Measurements from ENCODE around the gene SART1. TPM values are rescaled to one million over a fixed set of nuclear protein-coding genes. Genes with fewer than 3 reads are reported as not detected.

SART1 gene
- total RNA-seq, 1 donor = 22.4 TPM

GRCh38 chr11:65915821-65916251 lies 45.7 kb upstream of the SART1 start:
- peak; percentile 99 for DNase-seq (ENCODE audit: insufficient read length, low spot score, missing footprints)
- Histone ChIP-seq H3K4me2 (ENCODE audit: insufficient read depth, low read length) (peak overlapping the region; percentile 82), H3K36me3 (ENCODE audit: insufficient read depth, low read length) (peaks cover 10% of the 10 kb centered on the region), H3K4me3 (ENCODE audit: insufficient read depth, low read length) (peak overlapping the region; percentile 37), H3K27me3 (ENCODE audit: insufficient read depth, low read length) (no peaks in the 10 kb centered on the region), H3K79me2 (ENCODE audit: insufficient read depth, low read length) (peaks cover 53% of the 10 kb centered on the region), H3K27ac (ENCODE audit: low read depth, low read length) (peak overlapping the region; percentile 95), H3K4me1 (ENCODE audit: insufficient read depth, low read length) (peaks cover 80% of the 10 kb centered on the region), H3K9me3 (ENCODE audit: low read depth, low read length) (no peaks in the 10 kb centered on the region), H4K20me1 (ENCODE audit: insufficient read depth, low read length) (no peaks in the 10 kb centered on the region), H2AFZ (ENCODE audit: low read length) (no peak overlapping the region)
- no peak for TF ChIP-seq CTCF (IDR thresholded peaks at IDR 0.05; ENCODE audit: extremely low read depth, low read depth, low read length)

GRCh38 chr11:65916391-65916790 lies 45.1 kb upstream of the SART1 start:
- TF ChIP-seq CTCF (IDR thresholded peaks at IDR 0.05; ENCODE audit: extremely low read depth, low read depth, low read length) = no peak
- no peaks in the 10 kb centered on the region for H4K20me1 ChIP-seq (ENCODE audit: insufficient read depth, low read length)
- peak; percentile 50 for DNase-seq (ENCODE audit: insufficient read length, low spot score, missing footprints)
- H3K4me2 ChIP-seq (ENCODE audit: insufficient read depth, low read length) = peak overlapping the region; percentile 82
- H3K79me2 ChIP-seq (ENCODE audit: insufficient read depth, low read length) = peaks cover 59% of the 10 kb centered on the region
- H3K4me1 ChIP-seq (ENCODE audit: insufficient read depth, low read length) = peaks cover 80% of the 10 kb centered on the region
- peak overlapping the region; percentile 95 for H3K27ac ChIP-seq (ENCODE audit: low read depth, low read length)
- H2AFZ ChIP-seq (ENCODE audit: low read length) = no peak overlapping the region
- no peaks in the 10 kb centered on the region for H3K9me3 ChIP-seq (ENCODE audit: low read depth, low read length)
- peaks cover 15% of the 10 kb centered on the region for H3K36me3 ChIP-seq (ENCODE audit: insufficient read depth, low read length)
- peak overlapping the region; percentile 37 for H3K4me3 ChIP-seq (ENCODE audit: insufficient read depth, low read length)
- H3K27me3 ChIP-seq (ENCODE audit: insufficient read depth, low read length) = no peaks in the 10 kb centered on the region

GRCh38 chr11:65917077-65917433 lies 44.5 kb upstream of the SART1 start:
- peaks cover 74% of the 10 kb centered on the region for H3K4me1 ChIP-seq (ENCODE audit: insufficient read depth, low read length)
- peak overlapping the region; percentile 95 for H3K27ac ChIP-seq (ENCODE audit: low read depth, low read length)

More at GRCh38 chr11:65917077-65917433, 44.5 kb upstream of the SART1 start:
- peaks cover 18% of the 10 kb centered on the region for H3K36me3 ChIP-seq (ENCODE audit: insufficient read depth, low read length)
- H4K20me1 ChIP-seq (ENCODE audit: insufficient read depth, low read length) = no peaks in the 10 kb centered on the region
- TF ChIP-seq CTCF (IDR thresholded peaks at IDR 0.05; ENCODE audit: extremely low read depth, low read depth, low read length) = no peak
- peak overlapping the region; percentile 82 for H3K4me2 ChIP-seq (ENCODE audit: insufficient read depth, low read length)
- H3K27me3 ChIP-seq (ENCODE audit: insufficient read depth, low read length) = no peaks in the 10 kb centered on the region
- no peak overlapping the region for H2AFZ ChIP-seq (ENCODE audit: low read length)
- H3K79me2 ChIP-seq (ENCODE audit: insufficient read depth, low read length) = peaks cover 63% of the 10 kb centered on the region
- peak; percentile 54 for DNase-seq (ENCODE audit: insufficient read length, low spot score, missing footprints)
- H3K9me3 ChIP-seq (ENCODE audit: low read depth, low read length) = no peaks in the 10 kb centered on the region
- peak overlapping the region; percentile 88 for H3K4me3 ChIP-seq (ENCODE audit: insufficient read depth, low read length)
